Stimulated activated CD8-positive, alpha-beta memory T cell treated with anti-CD3 and anti-CD28 coated beads, Interleukin-4, amount 100 ng/mL, for 4 hours (primary cell): ENCODE measurements around the gene CBLIF.
"Not testable (repeated sequence)": the region's sequence is repeated elsewhere in the genome, so short reads cannot be mapped to it uniquely, and the experiment has no call there.

Experiments
- DNase-seq, 2 donors: peaks; one replicate each; pipeline ENCODE4 v3.0.0-alpha.2; 2020; ENCODE audit warnings: low read depth in 2 of 2, low spot score in 1 of 2

Gene CBLIF

GRCh38 chr11:59845399-59845798, at the start of gene CBLIF:
TSS of gene CBLIF (minus strand) at chr11:59845499. CDS start at chr11:59845453, 46 bp downstream.
- no peak for DNase-seq

GRCh38 chr11:59894616-59895015, 49.3 kb upstream of the CBLIF start:
- DNase-seq, result no peak

GRCh38 chr11:59891781-59892181, 46.5 kb upstream of the CBLIF start:
- DNase-seq, result no peak

- not testable (repeated sequence) for DNase-seq
Measured at GRCh38 chr11:59887156-59887555, 41.9 kb upstream of the CBLIF start.

GRCh38 chr11:59883597-59883996, 38.3 kb upstream of the CBLIF start:
- no peak for DNase-seq

GRCh38 chr11:59879567-59879966, 34.3 kb upstream of the CBLIF start:
- no peak for DNase-seq

GRCh38 chr11:59878575-59878974, 33.3 kb upstream of the CBLIF start, which contains the start of gene OOSP3:
TSS of gene OOSP3 (plus strand) at chr11:59878782. CDS start at chr11:59878809, 27 bp downstream.
- no peak for DNase-seq

- DNase-seq, result no peak
Measured at GRCh38 chr11:59877784-59878183, 32.5 kb upstream of the CBLIF start.

GRCh38 chr11:59877325-59877724, 32.0 kb upstream of the CBLIF start:
- DNase-seq, result no peak

GRCh38 chr11:59875856-59876519, 30.7 kb upstream of the CBLIF start:
- DNase-seq, result no peak

- DNase-seq, result no peak
Measured at GRCh38 chr11:59872076-59872475, 26.8 kb upstream of the CBLIF start.

- no peak for DNase-seq
Measured at GRCh38 chr11:59867946-59868345, 22.6 kb upstream of the CBLIF start.

- no peak for DNase-seq
Measured at GRCh38 chr11:59866836-59867235, 21.5 kb upstream of the CBLIF start.

- no peak for DNase-seq
Measured at GRCh38 chr11:59866397-59866796, 21.1 kb upstream of the CBLIF start, which contains the start of gene TCN1. TSS of gene TCN1 (minus strand) at chr11:59866487. CDS start at chr11:59866470, 17 bp downstream.

GRCh38 chr11:59865031-59865430, 19.7 kb upstream of the CBLIF start:
- no peak for DNase-seq

GRCh38 chr11:59862252-59862651, 17.0 kb upstream of the CBLIF start:
- no peak for DNase-seq

GRCh38 chr11:59859673-59860072, 14.4 kb upstream of the CBLIF start:
- no peak for DNase-seq

- DNase-seq, result no peak
Measured at GRCh38 chr11:59857439-59858434, 12.4 kb upstream of the CBLIF start.

- no peak for DNase-seq
Measured at GRCh38 chr11:59854871-59855270, 9.6 kb upstream of the CBLIF start.

GRCh38 chr11:59851416-59851815, 6.1 kb upstream of the CBLIF start:
- DNase-seq, result not testable (repeated sequence)

GRCh38 chr11:59849551-59849950, 4.3 kb upstream of the CBLIF start:
- DNase-seq, result not testable (repeated sequence)

- no peak for DNase-seq
Measured at GRCh38 chr11:59849129-59849528, 3.8 kb upstream of the CBLIF start.
